ENCODE data around the gene MRPL36.
A peak's percentile ranks its signal among the peaks of the same experiment; 100 is the strongest.
"Not testable (repeated sequence)": the region's sequence is repeated elsewhere in the genome, so short reads cannot be mapped to it uniquely, and the experiment has no call there.

Gene MRPL36

DNA sequence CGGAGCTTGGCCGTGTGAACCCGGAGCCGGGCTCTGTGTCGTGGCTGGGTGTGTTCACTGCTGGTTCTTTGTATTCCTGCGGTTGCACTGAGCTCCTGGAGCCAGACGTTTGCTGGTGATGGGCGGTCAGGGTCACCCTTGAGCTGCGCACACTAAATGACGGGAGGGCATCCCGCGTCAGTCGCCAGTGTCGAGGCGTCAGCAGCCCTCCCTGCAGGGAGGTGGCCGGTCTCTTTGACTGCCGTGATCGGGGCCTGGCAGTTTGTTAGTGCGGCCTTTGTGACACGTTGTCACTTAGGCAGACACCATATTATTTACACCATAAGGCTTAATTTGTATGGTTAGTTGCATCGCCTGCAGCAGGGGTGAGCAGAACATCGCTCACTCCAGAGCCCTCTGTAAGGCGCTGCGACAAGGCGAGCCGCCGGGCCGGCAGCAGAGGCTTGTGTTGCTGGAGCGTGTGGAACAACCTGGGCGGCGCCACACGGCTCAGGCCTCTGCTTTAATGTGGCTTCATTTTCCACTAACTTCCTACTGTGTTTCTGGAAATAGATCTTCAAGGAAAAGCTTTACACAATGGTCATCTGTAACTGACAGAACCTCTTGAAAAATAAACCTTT is 9.9 kb upstream of the MRPL36 start:
- H3K4me1 Mint-ChIP-seq, result peaks cover 21% of the 10 kb centered on the region
- H3K4me3 Mint-ChIP-seq, result no peak overlapping the region
- H3K27ac Mint-ChIP-seq, result no peak overlapping the region
- H3K9me3 Mint-ChIP-seq, result no peaks in the 10 kb centered on the region
- peaks cover 63% of the 10 kb centered on the region for H3K36me3 Mint-ChIP-seq
- no peaks in the 10 kb centered on the region for H3K27me3 Mint-ChIP-seq
- no peak for ATAC-seq

- ATAC-seq, result no peak
- H3K4me1 Mint-ChIP-seq, result peaks cover 31% of the 10 kb centered on the region
- no peak overlapping the region for H3K27ac Mint-ChIP-seq
- H3K27me3 Mint-ChIP-seq, result no peaks in the 10 kb centered on the region
- H3K4me3 Mint-ChIP-seq, result no peak overlapping the region
- no peaks in the 10 kb centered on the region for H3K9me3 Mint-ChIP-seq
- peaks cover 62% of the 10 kb centered on the region for H3K36me3 Mint-ChIP-seq
Measured at GRCh38 chr5:1808439-1808838, 8.8 kb upstream of the MRPL36 start.

GRCh38 chr5:1807451-1808185 is 8.0 kb upstream of the MRPL36 start:
- Mint-ChIP-seq H3K27ac (no peak overlapping the region), H3K4me3 (no peak overlapping the region), H3K9me3 (no peaks in the 10 kb centered on the region), H3K4me1 (peaks cover 39% of the 10 kb centered on the region), H3K36me3 (peaks cover 68% of the 10 kb centered on the region), H3K27me3 (no peaks in the 10 kb centered on the region)
- no peak for ATAC-seq

DNA sequence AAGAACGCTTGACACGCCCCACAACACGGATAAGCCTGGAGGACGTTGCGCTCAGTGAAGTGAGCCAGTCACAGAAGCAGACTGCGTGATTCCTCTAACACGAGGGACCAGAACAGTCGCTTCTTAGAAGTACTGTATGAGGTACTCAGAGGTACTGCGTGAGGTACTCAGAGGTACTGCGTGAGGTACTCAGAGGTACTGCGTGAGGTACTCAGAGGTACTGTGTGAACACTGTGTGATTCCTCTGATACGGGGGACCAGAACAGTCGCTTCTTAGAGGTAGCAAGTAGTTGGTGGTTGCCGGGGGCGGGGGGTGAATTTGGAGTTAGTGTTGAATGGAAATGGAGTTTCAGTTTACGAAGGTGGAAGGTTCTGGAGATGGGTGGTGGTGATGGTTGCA is 7.3 kb upstream of the MRPL36 start:
- H3K4me1 Mint-ChIP-seq, result peaks cover 43% of the 10 kb centered on the region
- H3K4me3 Mint-ChIP-seq, result no peak overlapping the region
- H3K9me3 Mint-ChIP-seq, result no peaks in the 10 kb centered on the region
- H3K27me3 Mint-ChIP-seq, result no peaks in the 10 kb centered on the region
- H3K27ac Mint-ChIP-seq, result no peak overlapping the region
- ATAC-seq, result no peak
- peaks cover 64% of the 10 kb centered on the region for H3K36me3 Mint-ChIP-seq

GRCh38 chr5:1806199-1806598 is 6.6 kb upstream of the MRPL36 start:
- peaks cover 42% of the 10 kb centered on the region for H3K4me1 Mint-ChIP-seq
- no peak for ATAC-seq
- no peak overlapping the region for H3K4me3 Mint-ChIP-seq
- peaks cover 57% of the 10 kb centered on the region for H3K36me3 Mint-ChIP-seq
- H3K27ac Mint-ChIP-seq, result no peak overlapping the region
- no peaks in the 10 kb centered on the region for H3K27me3 Mint-ChIP-seq
- no peaks in the 10 kb centered on the region for H3K9me3 Mint-ChIP-seq

DNA sequence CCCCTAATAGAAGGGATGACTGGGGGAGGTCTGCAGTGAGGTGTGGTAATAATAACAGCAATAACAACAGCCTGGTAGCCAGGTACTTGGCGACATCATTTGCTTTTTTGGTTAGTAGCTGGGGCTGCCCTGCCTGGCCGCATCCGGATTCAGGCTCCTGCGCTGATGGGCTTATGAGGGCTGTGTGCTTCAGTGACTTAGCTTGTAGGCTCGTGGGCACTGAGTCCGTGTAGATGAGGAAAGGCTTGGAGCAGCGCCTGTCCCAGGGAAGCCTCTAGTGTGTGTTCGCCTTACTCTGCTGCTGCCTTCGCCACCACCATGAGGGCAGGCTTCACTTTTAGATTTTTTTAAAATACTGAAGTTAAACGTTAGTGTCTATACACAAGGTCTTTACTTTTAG is 6.1 kb upstream of the MRPL36 start:
- Mint-ChIP-seq H3K27ac (no peak overlapping the region), H3K9me3 (no peaks in the 10 kb centered on the region), H3K4me1 (peaks cover 45% of the 10 kb centered on the region), H3K36me3 (peaks cover 57% of the 10 kb centered on the region), H3K27me3 (no peaks in the 10 kb centered on the region), H3K4me3 (no peak overlapping the region)
- ATAC-seq, result no peak

GRCh38 chr5:1805326-1805725 is 5.7 kb upstream of the MRPL36 start:
- Mint-ChIP-seq H3K9me3 (no peaks in the 10 kb centered on the region), H3K4me1 (peaks cover 49% of the 10 kb centered on the region), H3K36me3 (peaks cover 57% of the 10 kb centered on the region), H3K27ac (no peak overlapping the region), H3K27me3 (no peaks in the 10 kb centered on the region), H3K4me3 (no peak overlapping the region)
- no peak for ATAC-seq

DNA sequence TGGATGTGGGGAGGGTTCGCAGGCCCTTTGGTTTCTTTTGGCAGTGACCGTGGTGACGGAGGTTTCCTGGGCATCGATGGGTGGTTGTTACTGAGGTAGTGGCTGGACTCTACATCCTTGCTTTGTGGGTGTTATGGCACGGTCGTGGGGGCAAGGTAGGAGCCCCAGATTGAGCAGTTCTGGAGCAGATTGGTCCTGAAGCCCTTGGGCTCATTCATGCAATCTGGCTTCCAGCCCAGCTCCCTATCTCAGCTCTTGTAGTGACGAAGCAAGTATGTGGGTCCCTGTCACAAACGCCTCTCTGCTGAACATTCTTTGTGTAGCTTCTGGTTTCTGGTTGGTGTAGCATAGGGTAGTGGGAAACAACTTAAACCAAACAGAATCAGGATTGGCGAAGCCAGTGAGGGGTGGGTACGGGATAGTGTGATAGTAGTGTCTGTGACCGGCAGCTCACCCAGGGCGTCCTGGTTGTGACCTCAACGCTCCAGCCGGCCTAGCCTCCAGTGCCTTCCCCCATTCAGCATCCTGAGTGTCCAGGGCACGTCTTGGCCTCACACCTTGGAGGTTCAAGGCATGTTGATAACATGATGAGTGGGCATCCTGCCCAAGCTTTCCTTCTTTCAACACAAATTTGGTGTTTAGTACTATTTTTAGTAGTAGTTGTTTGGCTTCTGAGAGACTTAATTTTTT is 4.5 kb upstream of the MRPL36 start:
- Mint-ChIP-seq H3K4me3 (no peak overlapping the region), H3K27ac (no peak overlapping the region), H3K36me3 (peaks cover 47% of the 10 kb centered on the region), H3K27me3 (no peaks in the 10 kb centered on the region), H3K9me3 (no peaks in the 10 kb centered on the region), H3K4me1 (peaks cover 52% of the 10 kb centered on the region)
- no peak for ATAC-seq

DNA sequence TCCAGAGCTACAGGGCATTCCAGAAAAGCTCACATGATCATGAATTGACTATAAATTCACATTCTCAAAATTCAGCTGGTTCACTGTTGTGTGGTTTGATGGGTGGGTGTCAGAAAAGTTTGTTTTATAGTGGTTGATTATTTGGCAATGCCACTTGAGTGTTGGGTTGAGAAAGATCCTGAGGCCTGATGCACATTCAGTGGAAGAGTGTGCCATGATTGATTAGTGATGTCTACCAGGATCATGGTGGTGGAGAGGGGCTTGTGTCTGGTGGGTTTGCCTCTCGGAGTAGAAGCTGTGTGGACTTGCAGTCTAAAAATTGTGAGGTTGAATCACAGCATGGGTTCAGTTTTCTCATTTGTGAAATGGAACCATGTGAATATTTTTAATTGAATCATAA is 3.6 kb upstream of the MRPL36 start:
- Mint-ChIP-seq H3K27ac (no peak overlapping the region), H3K9me3 (no peaks in the 10 kb centered on the region), H3K4me1 (peaks cover 62% of the 10 kb centered on the region), H3K4me3 (peak overlapping the region; percentile 44), H3K27me3 (no peaks in the 10 kb centered on the region), H3K36me3 (peaks cover 51% of the 10 kb centered on the region)
- ATAC-seq, result no peak

DNA sequence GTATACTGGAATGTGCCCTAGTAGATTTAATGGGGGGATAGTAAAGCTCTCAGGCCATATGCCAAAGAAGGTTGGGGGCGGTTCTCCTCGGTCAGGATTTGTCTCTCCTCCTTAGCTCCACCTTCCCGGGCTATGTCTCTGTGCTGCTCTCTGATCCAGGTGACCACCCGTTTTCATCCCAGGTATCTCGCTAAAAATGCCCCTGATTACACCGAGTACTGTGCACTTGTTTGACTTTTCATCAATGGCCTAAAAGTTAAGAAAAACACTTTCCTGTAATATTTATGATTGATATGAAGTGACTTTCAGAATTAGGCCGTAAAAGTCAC is 2.3 kb upstream of the MRPL36 start:
- Mint-ChIP-seq H3K27me3 (no peaks in the 10 kb centered on the region), H3K4me1 (peaks cover 64% of the 10 kb centered on the region), H3K9me3 (no peaks in the 10 kb centered on the region), H3K36me3 (peaks cover 53% of the 10 kb centered on the region), H3K4me3 (peak overlapping the region; percentile 99), H3K27ac (peak overlapping the region; percentile 88)
- ATAC-seq, result no peak

DNA sequence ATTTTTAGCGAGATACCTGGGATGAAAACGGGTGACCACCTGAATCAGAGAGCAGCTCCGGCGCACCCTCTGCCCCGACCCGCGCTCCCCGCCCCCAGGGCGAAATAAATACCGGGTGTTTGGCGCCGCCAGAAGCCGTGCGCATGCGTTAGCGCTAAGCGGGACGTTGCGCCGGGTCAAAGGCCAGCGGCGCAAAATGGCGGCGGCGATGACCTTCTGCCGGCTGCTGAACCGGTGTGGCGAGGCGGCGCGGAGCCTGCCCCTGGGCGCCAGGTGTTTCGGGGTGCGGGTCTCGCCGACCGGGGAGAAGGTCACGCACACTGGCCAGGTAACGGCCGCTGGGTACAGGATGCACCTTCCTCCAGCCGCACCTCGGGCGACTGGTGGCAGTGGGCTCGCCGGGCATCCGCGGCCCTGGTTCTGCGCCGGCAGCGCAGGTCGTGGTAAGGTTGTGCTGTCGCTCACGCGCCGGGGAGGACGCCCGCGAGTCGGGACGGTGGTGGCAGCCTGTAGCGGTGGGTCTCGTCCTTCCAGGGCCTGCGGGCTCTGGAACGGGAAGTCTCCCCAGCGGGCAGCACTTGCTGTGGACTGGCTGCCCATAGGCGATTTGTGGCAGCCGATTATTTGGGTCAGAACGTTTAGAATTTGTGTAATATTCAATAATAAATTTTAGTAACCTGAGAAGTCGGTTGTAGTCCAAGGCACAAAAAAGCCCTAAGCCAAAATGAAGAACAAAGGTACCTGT is 1.8 kb upstream of the MRPL36 start, which contains the start of gene NDUFS6:
TSS of gene NDUFS6 (plus strand) at position 186 of the 745 bp plus-strand sequence. CDS start at position 197, 11 bp downstream.
- peaks cover 65% of the 10 kb centered on the region for H3K4me1 Mint-ChIP-seq

DNA sequence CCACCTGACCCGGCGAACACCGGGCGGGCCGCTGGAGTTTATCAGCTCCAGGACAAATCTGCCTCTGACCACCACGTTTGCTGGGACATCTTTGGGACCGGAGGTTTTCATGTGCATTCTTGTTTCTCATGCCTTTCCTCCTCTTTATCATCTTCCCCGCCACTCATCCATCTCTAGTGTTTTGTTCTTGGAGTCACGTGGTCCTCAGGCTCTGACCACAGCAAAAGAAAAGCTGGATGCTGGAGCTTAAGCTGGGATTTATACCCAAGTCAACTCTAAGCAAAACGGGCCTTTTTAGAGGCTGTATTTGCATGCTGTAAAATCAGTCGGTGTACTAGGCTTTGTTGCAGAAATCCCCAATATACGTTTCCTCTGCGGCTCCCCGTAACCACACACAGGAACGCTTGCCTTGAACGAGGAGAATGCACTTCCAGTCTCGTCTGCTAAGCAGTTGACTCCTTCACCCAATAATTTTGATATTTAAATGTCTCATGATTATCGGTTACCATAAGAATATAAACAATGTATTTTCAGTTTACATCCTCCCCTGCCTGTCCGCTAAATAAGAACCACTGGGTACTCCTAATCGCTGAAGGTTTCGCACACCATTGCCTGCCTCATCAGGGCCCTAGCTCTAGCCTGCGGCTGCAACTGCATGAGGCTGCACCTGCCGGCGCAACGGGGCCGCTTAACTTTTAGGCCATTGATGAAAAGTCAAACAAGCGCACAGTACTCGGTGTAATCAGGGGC is 1.0 kb upstream of the MRPL36 start:
- peak overlapping the region; percentile 99 for H3K4me3 Mint-ChIP-seq
- peak overlapping the region; percentile 88 for H3K27ac Mint-ChIP-seq
- no peaks in the 10 kb centered on the region for H3K9me3 Mint-ChIP-seq
- no peaks in the 10 kb centered on the region for H3K27me3 Mint-ChIP-seq
- H3K4me1 Mint-ChIP-seq, result peaks cover 64% of the 10 kb centered on the region
- peak; percentile 71 for ATAC-seq
- peaks cover 51% of the 10 kb centered on the region for H3K36me3 Mint-ChIP-seq

More for the DNA sequence above, 1.8 kb upstream of the MRPL36 start, which contains the start of gene NDUFS6:
- ATAC-seq, result peak; percentile 75
- H3K36me3 Mint-ChIP-seq, result peaks cover 53% of the 10 kb centered on the region
- H3K27me3 Mint-ChIP-seq, result no peaks in the 10 kb centered on the region
- no peaks in the 10 kb centered on the region for H3K9me3 Mint-ChIP-seq
- peak within 1 kb of the TSS; percentile 99 for H3K4me3 Mint-ChIP-seq
- peak within 1 kb of the TSS; percentile 88 for H3K27ac Mint-ChIP-seq

GRCh38 chr5:1799110-1799601 is 481 bp downstream of the MRPL36 start:
- H3K9me3 Mint-ChIP-seq, result no peaks in the 10 kb centered on the region
- H3K27ac Mint-ChIP-seq, result peak overlapping the region; percentile 88
- peak; percentile 54 for ATAC-seq
- peaks cover 50% of the 10 kb centered on the region for H3K36me3 Mint-ChIP-seq
- no peaks in the 10 kb centered on the region for H3K27me3 Mint-ChIP-seq
- H3K4me3 Mint-ChIP-seq, result peak overlapping the region; percentile 99
- peaks cover 71% of the 10 kb centered on the region for H3K4me1 Mint-ChIP-seq

- Mint-ChIP-seq H3K4me3 (peak overlapping the region; percentile 99), H3K36me3 (peaks cover 44% of the 10 kb centered on the region)
Measured at GRCh38 chr5:1798589-1798988, 1.0 kb downstream of the MRPL36 start.

More at GRCh38 chr5:1798589-1798988, 1.0 kb downstream of the MRPL36 start:
- not testable (repeated sequence) for H3K27me3 Mint-ChIP-seq, ATAC-seq, H3K9me3 Mint-ChIP-seq
- Mint-ChIP-seq H3K4me1 (peaks cover 69% of the 10 kb centered on the region), H3K27ac (peak overlapping the region; percentile 88)
